K562 (cell line): ENCODE data around the gene HNRNPA3. TPM values are rescaled to one million over a fixed set of nuclear protein-coding genes. Genes with fewer than 3 reads are reported as not detected.

Source experiments
- AFF4 ChIP-seq: sonication (generic); formaldehyde crosslinking; IDR thresholded peaks from 2 replicates; pipeline ENCODE4 v1.8.0; 2023; ENCODE audit warnings: mild to moderate bottlenecking, missing genetic modification reagents
- C11orf30 ChIP-seq: fragments of 450-650 bp; IDR thresholded peaks from 2 replicates; pipeline ENCODE4 v1.6.1; 2016; ENCODE audit warnings: low read depth, mild to moderate bottlenecking
- EP400 ChIP-seq: fragments of 450-650 bp; IDR thresholded peaks from 2 replicates; pipeline ENCODE4 v1.6.1; 2017; ENCODE audit warnings: antibody characterized with exemption, mild to moderate bottlenecking, moderate library complexity
- HNRNPK ChIP-seq: fragments of 200-400 bp; formaldehyde crosslinking; IDR thresholded peaks from one replicate; pipeline ENCODE4 v1.6.1; 2018; ENCODE audit warnings: mild to moderate bottlenecking, low read depth, low read length; ENCODE audit not compliant: poor library complexity, severe bottlenecking
- KAT7 ChIP-seq: sonication (generic); formaldehyde crosslinking; IDR thresholded peaks from 2 replicates; pipeline ENCODE4 v1.8.0; 2022; ENCODE audit warnings: missing genetic modification reagents, mild to moderate bottlenecking, borderline replicate concordance
- KDM1A ChIP-seq, 2 experiments: fragments of 450-650 bp; IDR thresholded peaks; 2 replicates each; pipeline ENCODE4 v1.6.1; 2016; ENCODE audit warnings: mild to moderate bottlenecking in 2 of 2
- SOX6 ChIP-seq: fragments of 450-650 bp; IDR thresholded peaks from 2 replicates; pipeline ENCODE4 v1.6.1; 2014; ENCODE audit warnings: mild to moderate bottlenecking
- SPI1 ChIP-seq: IDR thresholded peaks from 2 replicates; pipeline ENCODE4 v1.6.1; 2011; ENCODE audit warnings: low read depth, low read length, control low read depth, borderline replicate concordance
- TOE1 ChIP-seq, 2 experiments: fragments of 450-650 bp in 1 of 2; sonication (generic) in 1 of 2; formaldehyde crosslinking in 1 of 2; IDR thresholded peaks; 2 replicates each; pipeline versions ENCODE4 v1.7.1 to v1.8.0; 2016 to 2022; ENCODE audit warnings: borderline replicate concordance in 2 of 2, mild to moderate bottlenecking in 2 of 2, antibody characterized with exemption in 1 of 2, inconsistent platforms in 1 of 2, low read depth in 1 of 2, missing genetic modification reagents in 1 of 2, moderate library complexity in 1 of 2
- ZNF766 ChIP-seq: fragments of 200-800 bp; sonication (Bioruptor generic); conservative IDR thresholded peaks from 2 replicates; pipeline ENCODE4 v1.6.1; 2016; ENCODE audit warnings: missing genetic modification characterization, missing compliant biosample characterization
- polyA plus RNA-seq, 8 experiments: library from polyadenylated mRNA; depleted of rRNA in 4 of 8; stranded (reverse) in 5 of 8; unstranded in 3 of 8; fragments of >200 nt; fragmentation: Nextera tagmentation in 2 of 8; fragmentation: Illumina TruSeq in 1 of 8; extraction: Ambion mirVana in 2 of 8; extraction: Trizol in 1 of 8; gene quantifications; 2 replicates each; pipeline versions ENCODE4 v1.2.1 to v1.2.3, GENCODE V29; 2011 to 2014; ENCODE audit warnings: inconsistent platforms in 1 of 8, missing spikeins in 1 of 8
- total RNA-seq, 7 experiments: library from RNA; depleted of rRNA in 6 of 7; stranded (reverse); fragments of >200 nt in 6 of 7; fragmentation: Illumina TruSeq in 2 of 7; extraction: Trizol in 2 of 7; gene quantifications; 2 replicates each; pipeline versions ENCODE4 v1.2.1 to v1.2.3, GENCODE V29; 2011 to 2021; ENCODE audit warnings: low replicate concordance in 1 of 7
- TF ChIP-seq, protein P1 (sequence below): IDR thresholded peaks from 2 replicates; pipeline ENCODE4 v1.6.1; 2016; ENCODE audit warnings: missing genetic modification characterization, missing compliant biosample characterization
- TF ChIP-seq, protein P2 (sequence below): fragments of 250-450 bp; sonication (Bioruptor Pico); IDR thresholded peaks from 2 replicates; pipeline ENCODE4 v1.5.0; 2022; ENCODE audit warnings: mild to moderate bottlenecking

HNRNPA3 gene
- total and polyA plus RNA-seq, 9 of the 15 experiments (the other 6 are each of a cell fraction or from before 2014, with no cell fraction given), result 72.8 to 428 (median 192) TPM

- TF ChIP-seq SOX6 (peak; percentile 65; the same call in 1 of the 2 replicates), C11orf30 (peak; percentile 12; the same call in 1 of the 2 replicates), KAT7 (CRISPR knock-in tag) (no peak), SPI1 (peak; percentile 83), EP400 (peak; percentile 13; the same call in 1 of the 2 replicates), KDM1A (IDR thresholded peaks at IDR 0.05) (peak; percentile 15 to 16; a peak in 1 of 4 replicates), TOE1 (IDR thresholded peaks at IDR 0.05; ENCODE audit: borderline replicate concordance) (no peak), TOE1 (CRISPR knock-in tag; IDR thresholded peaks at IDR 0.05; ENCODE audit: borderline replicate concordance, low read depth) (no peak), ZNF766 (peak; percentile 20; the same call in 1 of the 2 replicates), AFF4 (CRISPR knock-in tag) (no peak), HNRNPK (no peak)
- TF ChIP-seq, protein P1, sequence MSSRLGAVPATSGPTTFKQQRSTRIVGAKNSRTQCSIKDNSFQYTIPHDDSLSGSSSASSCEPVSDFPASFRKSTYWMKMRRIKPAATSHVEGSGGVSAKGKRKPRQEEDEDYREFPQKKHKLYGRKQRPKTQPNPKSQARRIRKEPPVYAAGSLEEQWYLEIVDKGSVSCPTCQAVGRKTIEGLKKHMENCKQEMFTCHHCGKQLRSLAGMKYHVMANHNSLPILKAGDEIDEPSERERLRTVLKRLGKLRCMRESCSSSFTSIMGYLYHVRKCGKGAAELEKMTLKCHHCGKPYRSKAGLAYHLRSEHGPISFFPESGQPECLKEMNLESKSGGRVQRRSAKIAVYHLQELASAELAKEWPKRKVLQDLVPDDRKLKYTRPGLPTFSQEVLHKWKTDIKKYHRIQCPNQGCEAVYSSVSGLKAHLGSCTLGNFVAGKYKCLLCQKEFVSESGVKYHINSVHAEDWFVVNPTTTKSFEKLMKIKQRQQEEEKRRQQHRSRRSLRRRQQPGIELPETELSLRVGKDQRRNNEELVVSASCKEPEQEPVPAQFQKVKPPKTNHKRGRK (tag), result no peak
- TF ChIP-seq, protein P2, sequence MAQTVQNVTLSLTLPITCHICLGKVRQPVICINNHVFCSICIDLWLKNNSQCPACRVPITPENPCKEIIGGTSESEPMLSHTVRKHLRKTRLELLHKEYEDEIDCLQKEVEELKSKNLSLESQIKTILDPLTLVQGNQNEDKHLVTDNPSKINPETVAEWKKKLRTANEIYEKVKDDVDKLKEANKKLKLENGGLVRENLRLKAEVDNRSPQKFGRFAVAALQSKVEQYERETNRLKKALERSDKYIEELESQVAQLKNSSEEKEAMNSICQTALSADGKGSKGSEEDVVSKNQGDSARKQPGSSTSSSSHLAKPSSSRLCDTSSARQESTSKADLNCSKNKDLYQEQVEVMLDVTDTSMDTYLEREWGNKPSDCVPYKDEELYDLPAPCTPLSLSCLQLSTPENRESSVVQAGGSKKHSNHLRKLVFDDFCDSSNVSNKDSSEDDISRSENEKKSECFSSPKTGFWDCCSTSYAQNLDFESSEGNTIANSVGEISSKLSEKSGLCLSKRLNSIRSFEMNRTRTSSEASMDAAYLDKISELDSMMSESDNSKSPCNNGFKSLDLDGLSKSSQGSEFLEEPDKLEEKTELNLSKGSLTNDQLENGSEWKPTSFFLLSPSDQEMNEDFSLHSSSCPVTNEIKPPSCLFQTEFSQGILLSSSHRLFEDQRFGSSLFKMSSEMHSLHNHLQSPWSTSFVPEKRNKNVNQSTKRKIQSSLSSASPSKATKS (CRISPR knock-in tag), result 0 out of 2 replicates have a peak, but pooled peaks have one; percentile 40
These were observed 46.6 kb upstream of the HNRNPA3 start (continued) for GRCh38 chr2:177165721-177166711.
